Amniotic epithelial cell (primary cell): ENCODE measurements around the gene KIF16B.
"Not testable (repeated sequence)": the region's sequence is repeated elsewhere in the genome, so short reads cannot be mapped to it uniquely, and the experiment has no call there.

Experiments used
- DNase-seq: peaks from one replicate; pipeline ENCODE4 v3.0.0-alpha.2; 2010; ENCODE audit warnings: low read depth

The KIF16B gene, protein sequence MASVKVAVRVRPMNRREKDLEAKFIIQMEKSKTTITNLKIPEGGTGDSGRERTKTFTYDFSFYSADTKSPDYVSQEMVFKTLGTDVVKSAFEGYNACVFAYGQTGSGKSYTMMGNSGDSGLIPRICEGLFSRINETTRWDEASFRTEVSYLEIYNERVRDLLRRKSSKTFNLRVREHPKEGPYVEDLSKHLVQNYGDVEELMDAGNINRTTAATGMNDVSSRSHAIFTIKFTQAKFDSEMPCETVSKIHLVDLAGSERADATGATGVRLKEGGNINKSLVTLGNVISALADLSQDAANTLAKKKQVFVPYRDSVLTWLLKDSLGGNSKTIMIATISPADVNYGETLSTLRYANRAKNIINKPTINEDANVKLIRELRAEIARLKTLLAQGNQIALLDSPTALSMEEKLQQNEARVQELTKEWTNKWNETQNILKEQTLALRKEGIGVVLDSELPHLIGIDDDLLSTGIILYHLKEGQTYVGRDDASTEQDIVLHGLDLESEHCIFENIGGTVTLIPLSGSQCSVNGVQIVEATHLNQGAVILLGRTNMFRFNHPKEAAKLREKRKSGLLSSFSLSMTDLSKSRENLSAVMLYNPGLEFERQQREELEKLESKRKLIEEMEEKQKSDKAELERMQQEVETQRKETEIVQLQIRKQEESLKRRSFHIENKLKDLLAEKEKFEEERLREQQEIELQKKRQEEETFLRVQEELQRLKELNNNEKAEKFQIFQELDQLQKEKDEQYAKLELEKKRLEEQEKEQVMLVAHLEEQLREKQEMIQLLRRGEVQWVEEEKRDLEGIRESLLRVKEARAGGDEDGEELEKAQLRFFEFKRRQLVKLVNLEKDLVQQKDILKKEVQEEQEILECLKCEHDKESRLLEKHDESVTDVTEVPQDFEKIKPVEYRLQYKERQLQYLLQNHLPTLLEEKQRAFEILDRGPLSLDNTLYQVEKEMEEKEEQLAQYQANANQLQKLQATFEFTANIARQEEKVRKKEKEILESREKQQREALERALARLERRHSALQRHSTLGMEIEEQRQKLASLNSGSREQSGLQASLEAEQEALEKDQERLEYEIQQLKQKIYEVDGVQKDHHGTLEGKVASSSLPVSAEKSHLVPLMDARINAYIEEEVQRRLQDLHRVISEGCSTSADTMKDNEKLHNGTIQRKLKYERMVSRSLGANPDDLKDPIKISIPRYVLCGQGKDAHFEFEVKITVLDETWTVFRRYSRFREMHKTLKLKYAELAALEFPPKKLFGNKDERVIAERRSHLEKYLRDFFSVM (N-terminal part only)

GRCh38 chr20:16573001-16573965, at the start of gene KIF16B:
TSS of gene KIF16B (minus strand) at chr20:16573448. CDS start at chr20:16573275, 173 bp downstream.
- DNase-seq, result peak; percentile 73

- DNase-seq, result no peak
Observed at GRCh38 chr20:16622501-16622900, 49.3 kb upstream of the KIF16B start.

GRCh38 chr20:16621435-16622141, 48.3 kb upstream of the KIF16B start:
- DNase-seq, result no peak

DNA sequence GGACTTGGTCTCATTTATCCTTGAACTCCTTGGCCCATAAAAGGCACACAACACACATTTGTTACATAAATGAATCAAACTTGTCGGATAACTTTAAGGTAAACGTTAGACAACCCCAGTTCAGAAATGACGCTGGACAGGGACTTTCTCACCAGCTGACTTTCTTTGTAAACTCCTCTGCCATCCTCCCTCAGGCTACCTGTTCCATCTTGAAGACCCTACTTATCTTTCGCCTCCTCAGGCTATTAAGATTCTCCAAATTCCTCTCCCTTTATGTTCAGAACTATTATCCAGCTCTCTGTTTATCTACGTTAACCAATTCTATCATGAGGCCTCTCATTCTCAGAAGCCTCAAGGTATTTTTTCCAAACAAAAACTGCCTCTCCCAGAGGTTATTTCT, 47.7 kb upstream of the KIF16B start:
- DNase-seq, result no peak

- no peak for DNase-seq
Observed at GRCh38 chr20:16619953-16620352, 46.7 kb upstream of the KIF16B start.

DNA sequence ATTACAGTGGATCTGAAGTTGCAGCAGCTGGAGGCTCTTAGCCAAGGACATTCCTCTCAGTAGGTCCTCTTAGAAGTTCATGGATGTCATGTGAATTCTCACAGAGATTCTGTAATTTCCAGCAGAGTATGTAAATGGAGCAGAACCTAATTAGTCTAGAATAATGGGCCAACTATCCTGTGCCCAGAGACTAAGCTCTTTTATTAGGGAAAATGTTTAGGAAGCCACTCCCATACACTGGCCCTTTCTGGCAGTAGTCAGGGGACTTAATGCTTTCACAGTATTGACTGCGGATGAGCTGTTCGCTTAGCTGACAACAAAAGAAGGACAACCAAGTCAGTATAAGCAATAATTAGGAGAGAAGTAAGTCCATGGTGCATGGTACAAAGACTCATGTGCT, 43.8 kb upstream of the KIF16B start:
- no peak for DNase-seq

GRCh38 chr20:16616317-16616716, 43.1 kb upstream of the KIF16B start:
- no peak for DNase-seq

DNA sequence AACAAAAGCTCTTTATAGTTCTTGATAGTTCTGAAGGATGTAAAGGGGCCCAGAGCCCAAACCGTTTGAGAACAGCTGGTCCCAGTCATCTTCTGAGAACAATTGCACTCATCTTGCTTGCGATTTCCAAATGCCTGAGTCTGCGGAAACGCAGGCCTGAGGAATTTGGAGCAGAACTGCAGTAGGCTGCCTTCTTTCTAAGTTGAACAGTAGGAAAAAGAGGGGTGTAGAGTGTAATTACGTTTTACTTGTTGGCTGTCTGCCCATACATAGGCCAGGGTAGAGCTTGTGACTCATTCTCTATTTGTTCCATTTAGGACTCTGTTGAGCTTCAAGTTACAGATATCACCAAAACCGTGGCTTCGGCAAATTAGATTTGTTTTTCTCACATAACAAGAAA, 42.0 kb upstream of the KIF16B start:
- peak; percentile 44 for DNase-seq

DNA sequence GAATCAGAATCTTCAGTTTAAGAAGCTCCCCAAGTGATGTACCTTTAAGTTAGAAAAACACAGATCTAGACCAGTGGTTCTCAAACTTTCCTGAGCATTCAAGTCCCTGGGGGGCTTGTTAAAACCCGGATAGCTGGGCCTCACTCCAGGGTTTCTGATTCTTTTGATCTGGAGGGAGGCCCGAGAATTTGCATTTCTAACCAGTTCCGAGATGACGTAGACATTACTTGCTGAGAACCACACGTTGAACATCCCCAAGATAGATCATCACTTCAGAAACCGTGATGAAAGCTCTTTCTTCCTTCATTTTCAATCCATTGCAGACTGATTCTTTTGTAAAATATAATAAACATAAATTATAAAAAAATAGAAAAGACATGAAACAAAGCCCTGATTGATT, 40.7 kb upstream of the KIF16B start:
- DNase-seq, result no peak

- DNase-seq, result no peak
Observed at GRCh38 chr20:16612706-16613105, 39.5 kb upstream of the KIF16B start.

- no peak for DNase-seq
Observed at GRCh38 chr20:16611817-16612216, 38.6 kb upstream of the KIF16B start.

GRCh38 chr20:16609066-16609465, 35.8 kb upstream of the KIF16B start:
- no peak for DNase-seq

DNA sequence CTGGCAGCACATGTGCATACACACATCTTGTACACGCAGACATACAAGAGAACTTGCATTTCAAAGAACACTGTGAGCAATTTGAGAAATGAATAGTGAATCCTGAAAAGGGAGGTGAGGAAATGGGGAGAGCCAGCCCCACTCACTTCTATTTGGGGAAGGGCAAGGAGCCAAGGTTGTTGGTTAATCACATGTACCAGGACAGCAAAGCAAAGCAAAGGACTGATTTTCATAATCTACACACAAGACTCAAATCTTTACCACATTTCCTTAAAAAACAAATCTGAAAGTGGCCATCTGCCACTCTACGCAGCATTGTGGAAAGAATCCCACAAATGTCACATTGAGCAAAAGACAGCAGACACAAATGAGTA, 35.0 kb upstream of the KIF16B start:
- DNase-seq, result no peak

DNA sequence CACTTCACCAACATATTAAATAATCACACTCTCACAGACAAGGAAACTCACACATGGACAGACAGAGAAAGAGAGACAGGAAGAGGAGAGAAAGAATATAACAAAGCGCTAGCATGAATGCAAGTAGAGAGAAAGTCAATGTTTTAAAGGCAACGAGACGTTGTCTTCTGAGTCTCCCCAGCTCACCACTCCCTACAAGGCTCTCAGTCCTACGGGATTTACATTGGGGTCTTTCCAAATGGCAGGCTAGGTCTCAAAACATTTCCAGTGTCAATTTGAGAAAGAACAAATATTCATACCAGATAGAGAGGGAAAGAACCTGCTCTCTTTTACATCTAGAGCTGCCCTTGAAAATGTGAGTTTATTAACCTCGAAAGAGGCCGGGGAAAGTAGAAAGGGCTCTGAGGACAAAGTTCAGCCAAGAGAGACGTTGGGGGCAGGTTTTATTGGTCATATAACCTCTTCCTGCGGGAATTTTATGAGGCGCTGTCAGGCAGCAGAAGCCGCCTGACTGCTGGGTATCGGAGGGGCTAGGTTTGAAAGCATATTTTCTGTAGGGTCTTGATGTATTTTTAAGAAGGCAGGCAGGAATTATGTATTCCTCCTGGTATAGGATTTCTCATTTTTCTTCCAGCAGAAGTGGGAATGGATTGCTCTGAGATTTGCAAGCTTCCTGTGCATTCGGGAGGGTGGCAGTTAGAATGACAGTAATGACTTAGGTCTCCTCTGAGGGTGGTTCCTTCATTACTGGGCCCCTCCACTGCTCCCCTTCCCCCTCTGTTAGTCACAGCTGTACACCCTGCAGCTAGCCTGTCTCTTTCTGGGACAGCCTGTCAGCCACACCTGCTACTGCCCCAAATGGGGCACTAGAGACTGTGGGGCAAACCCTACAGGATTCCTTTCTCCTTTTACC, 34.4 kb upstream of the KIF16B start:
- no peak for DNase-seq

- no peak for DNase-seq
Observed at GRCh38 chr20:16606468-16607070, 33.3 kb upstream of the KIF16B start.

GRCh38 chr20:16601047-16601446, 27.8 kb upstream of the KIF16B start:
- DNase-seq, result no peak

GRCh38 chr20:16599257-16599656, 26.0 kb upstream of the KIF16B start:
- DNase-seq, result no peak

GRCh38 chr20:16596991-16597390, 23.7 kb upstream of the KIF16B start:
- no peak for DNase-seq

GRCh38 chr20:16596404-16596803, 23.2 kb upstream of the KIF16B start:
- DNase-seq, result not testable (repeated sequence)
